Measurements from ENCODE around the gene AKT3.

AKT3 gene

GRCh38 chr1:243731974-243732625 is 117.9 kb downstream of the AKT3 start:
- TF ChIP-seq SIN3A (IDR thresholded peaks at IDR 0.05; ENCODE audit: borderline replicate concordance, insufficient read depth, low read length) (no peak), REST (IDR thresholded peaks at IDR 0.05; ENCODE audit: insufficient read depth in 1 of 2, low read depth in 2 of 2, low read length in 2 of 2) (no peak), FOXP2 (optimal IDR thresholded peaks at IDR 0.05; ENCODE audit: borderline replicate concordance, extremely low read depth, extremely low read length, insufficient read depth) (no peak), TAF1 (IDR thresholded peaks at IDR 0.05; ENCODE audit: borderline replicate concordance, insufficient read depth, low read length) (no peak), POLR2AphosphoS5 (IDR thresholded peaks at IDR 0.05; ENCODE audit: low read depth, low read length) (no peak)

GRCh38 chr1:243731301-243731891 is 118.6 kb downstream of the AKT3 start:
- no peak for TF ChIP-seq TAF1 (IDR thresholded peaks at IDR 0.05; ENCODE audit: borderline replicate concordance, insufficient read depth, low read length)
- no peak for TF ChIP-seq REST (IDR thresholded peaks at IDR 0.05; ENCODE audit: insufficient read depth in 1 of 2, low read depth in 2 of 2, low read length in 2 of 2)
- no peak for TF ChIP-seq SIN3A (IDR thresholded peaks at IDR 0.05; ENCODE audit: borderline replicate concordance, insufficient read depth, low read length)

GRCh38 chr1:243730487-243731150 is 119.4 kb downstream of the AKT3 start:
- TF ChIP-seq SIN3A (IDR thresholded peaks at IDR 0.05; ENCODE audit: borderline replicate concordance, insufficient read depth, low read length) (no peak), POLR2AphosphoS5 (IDR thresholded peaks at IDR 0.05; ENCODE audit: low read depth, low read length) (no peak), TAF1 (IDR thresholded peaks at IDR 0.05; ENCODE audit: borderline replicate concordance, insufficient read depth, low read length) (no peak), FOXP2 (optimal IDR thresholded peaks at IDR 0.05; ENCODE audit: borderline replicate concordance, extremely low read depth, extremely low read length, insufficient read depth) (no peak), REST (IDR thresholded peaks at IDR 0.05; ENCODE audit: insufficient read depth in 1 of 2, low read depth in 2 of 2, low read length in 2 of 2) (no peak)

- no peak for TF ChIP-seq FOXP2 (optimal IDR thresholded peaks at IDR 0.05; ENCODE audit: borderline replicate concordance, extremely low read depth, extremely low read length, insufficient read depth)
- TF ChIP-seq TAF1 (IDR thresholded peaks at IDR 0.05; ENCODE audit: borderline replicate concordance, insufficient read depth, low read length), result no peak
- TF ChIP-seq SIN3A (IDR thresholded peaks at IDR 0.05; ENCODE audit: borderline replicate concordance, insufficient read depth, low read length), result no peak
- no peak for TF ChIP-seq POLR2AphosphoS5 (IDR thresholded peaks at IDR 0.05; ENCODE audit: low read depth, low read length)
- TF ChIP-seq REST (IDR thresholded peaks at IDR 0.05; ENCODE audit: insufficient read depth in 1 of 2, low read depth in 2 of 2, low read length in 2 of 2), result no peak
These were observed 120.1 kb downstream of the AKT3 start for GRCh38 chr1:243729956-243730355.
